Breast epithelium (tissue), 3 donors: ENCODE measurements around the gene FAM25C.
"Not testable (repeated sequence)": the region's sequence is repeated elsewhere in the genome, so short reads cannot be mapped to it uniquely, and the experiment has no call there.

Source experiments
- CTCF ChIP-seq, 3 donors: fragments of 450-650 bp; IDR thresholded peaks; one replicate each; pipeline ENCODE4 v1.5.1; 2016 to 2017; ENCODE audit warnings: antibody characterized with exemption in 3 of 3, mild to moderate bottlenecking in 3 of 3, moderate library complexity in 3 of 3
- POLR2A ChIP-seq: fragments of 450-650 bp; IDR thresholded peaks from one replicate; pipeline ENCODE4 v1.6.1; 2016; ENCODE audit warnings: antibody characterized with exemption, mild to moderate bottlenecking, moderate library complexity

- not testable (repeated sequence) for TF ChIP-seq POLR2A; CTCF (IDR thresholded peaks at IDR 0.05)
Observed at GRCh38 chr10:47960699-47961098, 38.9 kb downstream of the FAM25C start.
